KG1 (cell line): ENCODE measurements around the gene ATP5PO.
"Not testable (repeated sequence)": the region's sequence is repeated elsewhere in the genome, so short reads cannot be mapped to it uniquely, and the experiment has no call there.

Experiments used
- DNase-seq: peaks from one replicate; lab custom pipeline; 2025; lab: John Stamatoyannopoulos, UW

ATP5PO gene

DNA sequence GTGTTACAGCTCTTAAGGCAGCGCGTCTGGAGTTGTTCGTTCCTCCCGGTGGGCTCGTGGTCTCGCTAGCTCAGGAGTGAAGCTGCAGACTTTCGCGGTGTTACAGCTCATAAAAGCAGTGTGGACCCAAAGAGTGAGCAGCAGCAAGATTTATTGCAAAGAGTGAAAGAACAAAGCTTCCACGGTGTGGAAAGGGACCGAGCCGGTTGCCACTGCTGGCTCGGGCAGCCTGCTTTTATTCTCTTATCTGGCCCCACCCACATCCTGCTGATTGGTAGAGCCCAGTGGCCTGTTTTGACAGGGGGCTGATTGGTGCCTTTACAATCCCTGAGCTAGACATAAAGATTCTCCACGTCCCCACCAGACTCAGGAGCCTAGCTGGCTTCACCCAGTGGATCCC is 47.7 kb downstream of the ATP5PO start:
- DNase-seq: not testable (repeated sequence)

DNA sequence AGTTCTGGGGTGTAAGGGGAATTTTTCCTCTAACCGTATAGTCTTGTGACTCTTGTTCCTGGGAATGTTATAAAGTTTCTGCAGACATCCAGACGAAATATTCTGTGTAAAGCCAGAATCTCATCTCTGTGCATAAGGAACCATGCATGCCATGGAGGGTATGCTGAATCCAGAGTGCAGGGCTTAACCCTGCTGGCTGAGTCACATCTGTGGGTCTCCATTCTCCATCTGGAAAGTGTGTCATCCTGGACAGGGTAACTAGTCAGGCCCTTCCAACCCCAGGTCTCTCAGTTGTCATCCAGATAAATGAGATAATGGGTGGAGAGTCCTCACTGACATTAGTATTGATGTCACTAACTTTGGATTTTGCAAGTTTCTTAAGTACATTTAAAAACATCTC is 48.8 kb downstream of the ATP5PO start:
- no peak for DNase-seq

DNA sequence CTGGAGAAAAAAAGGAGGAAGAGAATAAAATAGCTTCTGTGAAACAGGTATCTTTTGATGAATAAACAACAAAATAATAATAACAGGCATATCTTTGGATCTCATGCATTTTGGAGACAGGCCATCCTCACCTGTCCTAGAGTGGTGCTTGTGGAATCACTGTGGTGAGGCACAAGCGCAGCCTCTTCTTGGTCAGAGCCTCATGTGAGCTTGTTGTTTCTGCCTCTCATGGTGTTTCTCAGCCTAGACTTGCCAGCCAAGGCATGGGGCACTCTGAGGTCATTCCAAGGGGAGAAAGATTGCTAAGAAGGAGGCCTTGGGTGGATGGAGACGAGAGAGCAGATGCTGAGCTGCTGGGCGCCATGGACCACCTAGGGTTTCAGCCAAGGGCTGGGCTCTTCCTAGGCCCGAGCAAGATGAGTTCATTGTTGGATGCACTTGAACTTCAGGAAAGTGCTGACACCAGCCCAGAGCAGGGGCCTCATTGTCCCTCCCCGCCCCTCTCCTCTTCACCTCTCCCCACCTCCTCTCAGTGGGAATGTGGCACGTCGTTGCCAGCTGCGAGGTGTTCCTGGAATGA is 49.5 kb downstream of the ATP5PO start:
- DNase-seq: no peak

DNA sequence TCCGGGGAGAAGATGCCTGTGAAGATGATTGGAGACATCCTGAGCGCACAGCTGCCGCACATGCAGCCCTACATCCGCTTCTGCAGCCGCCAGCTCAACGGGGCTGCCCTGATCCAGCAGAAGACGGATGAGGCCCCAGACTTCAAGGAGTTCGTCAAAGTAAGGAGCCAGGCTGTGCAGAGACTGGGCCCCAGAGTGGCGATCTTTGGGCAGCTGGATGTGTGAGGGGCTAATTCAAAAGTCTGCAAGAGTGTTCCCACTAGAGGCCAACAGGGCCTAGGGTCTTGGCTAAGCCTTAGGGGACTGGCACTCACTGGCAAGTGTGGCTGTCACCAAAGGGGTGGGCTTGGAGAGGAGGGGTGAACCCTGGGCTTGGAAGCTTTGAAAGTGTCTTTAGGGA is 50.4 kb downstream of the ATP5PO start:
- DNase-seq: no peak

DNA sequence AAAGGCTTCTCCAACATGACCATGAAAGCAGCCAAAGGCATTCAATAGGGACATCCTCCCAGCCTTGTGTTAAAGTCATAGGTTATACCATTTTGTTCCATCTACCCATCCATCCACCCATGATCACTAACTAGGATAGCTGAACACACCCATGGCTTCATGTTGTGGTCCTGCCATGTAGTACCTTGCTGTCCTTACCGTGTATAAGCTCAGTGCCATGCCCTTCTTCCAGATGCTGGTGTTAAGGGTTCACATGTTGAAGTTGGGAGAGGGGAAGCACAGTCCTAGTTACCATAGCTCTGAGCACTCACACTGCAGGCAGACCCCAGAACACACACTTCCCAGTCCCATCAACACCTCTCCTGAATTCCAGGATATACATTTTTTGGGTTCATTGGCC is 51.5 kb downstream of the ATP5PO start:
- no peak for DNase-seq

DNA sequence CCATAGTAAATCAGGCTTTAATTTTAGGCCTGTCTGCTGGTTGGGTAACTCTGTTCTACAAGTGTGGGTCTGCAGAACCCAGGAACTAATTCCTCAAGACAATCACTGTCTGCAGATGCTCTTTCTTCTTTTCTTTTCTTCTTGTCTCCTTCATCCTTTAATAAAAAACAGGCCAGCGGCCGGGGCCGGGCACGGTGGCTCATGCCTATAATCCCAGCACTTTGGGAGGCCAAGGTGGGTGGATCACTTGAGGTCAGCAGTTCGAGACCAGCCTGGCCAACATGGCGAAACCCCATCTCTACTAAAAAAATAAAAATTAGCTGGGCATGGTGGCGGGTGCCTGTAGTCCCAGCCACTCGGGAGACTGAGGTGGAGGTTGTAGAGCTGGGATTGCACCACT is 52.4 kb downstream of the ATP5PO start:
- not testable (repeated sequence) for DNase-seq

DNA sequence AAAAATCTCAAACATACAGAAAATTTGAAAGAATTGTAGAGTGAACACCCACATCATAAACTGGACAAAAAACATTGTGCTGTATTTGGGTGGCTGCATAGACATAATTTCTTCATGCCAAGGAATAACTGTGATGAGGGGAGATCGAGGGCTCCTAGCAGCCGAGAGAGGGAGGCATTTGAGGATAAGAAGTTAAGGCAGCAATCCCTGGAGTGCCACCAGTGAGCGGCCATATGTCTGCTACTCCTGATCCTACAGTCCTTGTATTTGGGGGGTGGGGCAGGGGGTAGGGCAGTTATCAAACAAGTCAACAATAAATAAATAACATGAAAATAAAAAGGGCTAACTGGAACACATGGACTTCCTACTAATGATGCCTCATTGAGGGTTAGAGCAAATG is 54.5 kb downstream of the ATP5PO start:
- no peak for DNase-seq

DNA sequence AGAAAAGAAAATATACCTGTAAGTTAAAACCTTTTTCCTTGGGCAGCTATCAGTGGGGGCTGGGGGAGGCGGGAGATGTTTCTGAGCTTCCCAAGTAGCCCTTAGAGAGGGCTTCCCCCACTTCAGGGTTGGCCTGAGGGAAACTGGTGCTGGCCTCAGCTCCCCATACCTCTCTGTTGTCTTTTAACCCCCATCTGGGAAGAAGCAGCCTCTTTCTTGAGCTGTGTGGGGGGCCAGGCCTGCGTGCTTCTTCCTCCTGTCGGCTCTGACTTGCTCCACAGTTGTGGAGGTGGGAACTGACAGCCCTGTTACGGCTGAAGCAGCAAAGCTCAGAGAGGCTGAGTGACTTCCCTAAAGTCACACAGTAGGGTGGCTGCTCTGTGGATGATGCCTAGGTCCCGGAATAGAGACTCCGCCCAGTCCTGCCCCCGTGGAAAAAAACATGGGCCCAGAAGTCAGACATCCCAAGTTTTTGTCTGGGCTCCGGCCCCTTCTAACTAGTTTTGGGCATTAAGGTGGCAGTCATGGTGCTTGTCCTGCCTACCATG is 55.2 kb downstream of the ATP5PO start:
- DNase-seq: no peak

DNA sequence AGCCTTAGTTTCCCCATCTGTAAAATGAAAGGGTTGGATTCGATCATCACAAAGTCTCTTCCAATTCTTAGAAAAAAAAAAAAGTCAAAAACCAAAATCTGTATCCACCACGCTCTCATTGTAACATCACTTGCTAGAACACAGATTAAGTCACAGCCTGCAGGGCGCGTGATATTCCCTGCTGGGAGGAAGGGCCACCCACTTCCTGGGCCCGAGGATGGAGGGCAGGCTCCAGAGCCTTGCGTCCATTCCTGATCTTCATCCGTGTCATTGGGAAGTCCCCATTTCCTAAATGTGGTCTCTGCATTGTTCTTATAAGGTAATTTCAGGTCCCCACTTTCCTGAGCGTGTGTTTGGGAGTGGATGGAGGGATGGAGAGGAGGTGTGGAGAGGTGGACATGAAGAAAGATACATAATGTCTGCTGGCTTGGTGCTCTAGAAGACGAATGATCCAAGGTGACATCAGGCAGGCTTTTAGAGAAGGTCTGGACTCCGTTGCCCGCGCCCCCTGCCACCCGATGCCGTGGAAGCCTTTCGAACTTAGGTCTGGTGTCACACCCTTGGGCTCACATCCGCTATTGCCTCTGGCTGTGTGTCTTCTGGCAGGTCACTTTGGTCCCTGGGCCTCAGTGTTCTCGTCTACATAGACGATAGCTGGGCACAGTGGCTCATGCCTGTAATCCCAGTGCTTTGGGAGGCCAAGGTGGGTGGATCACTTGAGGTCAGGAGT is 56.1 kb downstream of the ATP5PO start:
- DNase-seq: no peak

DNA sequence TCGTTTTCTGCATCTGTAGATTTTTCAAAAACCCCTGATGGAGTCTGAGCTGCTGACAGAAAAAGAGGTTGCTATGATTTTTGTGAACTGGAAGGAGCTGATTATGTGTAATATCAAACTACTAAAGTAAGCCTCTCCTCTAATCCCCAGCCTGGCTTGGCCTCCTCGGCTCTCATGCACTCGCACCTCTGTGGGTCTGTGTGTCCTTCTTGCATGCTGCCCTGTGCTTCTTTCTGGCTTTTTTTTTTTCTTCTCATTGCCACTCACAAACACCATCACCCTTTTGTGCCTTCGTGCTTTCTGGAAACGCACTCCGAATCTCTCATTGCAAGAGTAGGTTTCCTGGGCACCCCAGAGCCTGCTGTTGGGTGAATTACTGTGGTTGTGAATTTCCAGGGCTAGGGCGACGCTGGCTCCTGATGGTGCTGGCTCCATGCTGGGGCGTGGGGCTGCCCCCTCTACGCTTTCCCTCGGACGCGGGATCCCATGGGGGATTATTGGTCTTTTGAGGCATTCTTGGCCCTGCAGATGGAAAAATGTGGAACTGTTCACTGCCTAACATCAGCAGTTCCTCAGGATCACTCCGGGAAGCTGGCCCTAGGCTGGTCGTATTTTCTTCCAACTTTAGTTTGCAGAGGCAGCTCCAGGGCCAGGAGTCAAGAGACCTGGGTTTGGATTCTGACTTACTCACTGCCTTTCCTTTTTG is 56.8 kb downstream of the ATP5PO start:
- no peak for DNase-seq

DNA sequence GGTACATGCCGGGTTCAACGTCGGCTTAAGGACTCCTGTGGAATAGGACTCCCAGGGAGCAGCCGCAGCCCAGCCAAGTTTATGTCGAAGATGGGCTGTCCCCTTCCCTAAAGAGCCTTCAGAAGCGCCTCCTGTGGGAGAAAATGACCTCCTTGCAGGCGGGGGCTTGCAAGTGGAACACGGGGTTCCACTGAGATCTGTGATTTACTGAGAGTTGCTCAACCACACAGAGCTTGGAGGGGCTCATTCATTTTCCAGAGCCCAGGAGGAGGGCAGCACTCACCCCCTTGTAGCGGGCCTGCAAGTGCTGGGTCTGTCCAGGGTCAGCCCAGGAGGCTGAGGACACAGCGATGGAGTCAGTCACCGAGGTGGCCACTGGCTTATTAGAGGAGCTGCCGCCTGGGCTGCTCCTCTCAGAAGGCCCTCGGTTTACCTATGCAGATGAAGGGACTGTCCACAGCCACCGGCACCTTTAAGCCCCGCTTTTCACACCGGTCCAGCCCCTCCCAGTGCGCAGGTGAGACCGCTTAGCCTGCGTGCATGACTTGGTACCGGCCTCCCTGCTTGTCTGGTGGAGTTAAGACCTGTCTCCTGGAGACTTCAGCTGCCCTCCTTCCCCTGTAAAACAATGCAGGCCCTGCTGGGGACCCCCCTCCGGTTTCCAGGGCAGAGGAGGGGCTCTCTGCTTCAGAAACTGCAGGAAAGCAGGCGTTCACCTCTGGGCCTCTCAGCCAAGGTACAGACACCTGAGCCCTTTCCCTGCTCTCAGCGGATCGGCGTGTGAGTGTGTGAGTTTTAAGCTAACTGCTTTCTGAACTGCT is 57.5 kb downstream of the ATP5PO start:
- DNase-seq: no peak

DNA sequence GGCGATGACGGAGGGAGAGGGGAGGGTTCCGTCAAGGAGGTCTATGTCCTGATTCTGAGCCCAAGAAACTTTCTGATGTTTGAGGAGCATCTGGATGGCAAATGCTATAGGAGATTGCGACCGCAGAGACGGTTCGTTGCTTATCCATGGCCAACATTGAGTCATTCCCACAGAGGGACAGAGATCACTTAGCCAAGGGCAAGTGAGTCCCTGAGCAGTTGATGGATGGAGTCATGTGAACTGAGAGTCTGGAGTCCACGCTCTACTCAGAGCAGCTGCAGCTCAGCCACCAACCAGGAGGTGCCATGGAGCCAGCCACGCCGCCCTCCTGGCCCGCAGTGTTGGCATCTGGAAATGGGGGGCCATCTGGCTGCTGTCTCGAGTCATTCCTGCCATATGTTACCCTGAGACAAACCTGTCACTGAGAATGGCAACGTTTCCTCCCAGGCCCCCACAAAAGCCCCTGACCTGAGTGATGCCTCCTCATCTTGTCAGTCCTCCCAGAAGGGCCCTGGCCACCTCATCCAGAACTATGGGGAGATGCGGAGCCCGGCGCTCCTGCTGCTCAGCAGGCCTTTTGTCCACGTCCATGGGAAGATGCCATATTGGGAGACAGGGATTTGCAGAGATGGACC is 58.6 kb downstream of the ATP5PO start:
- DNase-seq: no peak

DNA sequence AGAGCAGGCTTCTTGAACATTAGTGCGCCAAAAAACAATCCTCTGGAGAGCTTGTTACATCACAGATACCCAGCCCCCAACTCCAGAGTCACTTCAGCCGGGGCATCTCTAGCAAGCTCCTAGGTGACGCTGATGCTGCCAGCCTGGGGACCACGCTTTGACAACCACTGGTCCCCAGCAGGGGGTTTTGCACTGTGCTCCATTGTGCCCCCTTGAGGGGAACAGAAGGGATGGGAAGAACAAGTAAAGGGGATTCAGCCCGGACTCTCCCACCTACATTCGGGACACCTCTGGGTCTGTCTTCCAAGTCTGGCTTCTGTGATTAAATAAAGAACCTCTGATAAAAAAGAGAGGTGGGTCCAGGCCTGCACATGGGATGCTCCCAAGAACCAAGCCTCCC is 60.4 kb downstream of the ATP5PO start:
- no peak for DNase-seq

DNA sequence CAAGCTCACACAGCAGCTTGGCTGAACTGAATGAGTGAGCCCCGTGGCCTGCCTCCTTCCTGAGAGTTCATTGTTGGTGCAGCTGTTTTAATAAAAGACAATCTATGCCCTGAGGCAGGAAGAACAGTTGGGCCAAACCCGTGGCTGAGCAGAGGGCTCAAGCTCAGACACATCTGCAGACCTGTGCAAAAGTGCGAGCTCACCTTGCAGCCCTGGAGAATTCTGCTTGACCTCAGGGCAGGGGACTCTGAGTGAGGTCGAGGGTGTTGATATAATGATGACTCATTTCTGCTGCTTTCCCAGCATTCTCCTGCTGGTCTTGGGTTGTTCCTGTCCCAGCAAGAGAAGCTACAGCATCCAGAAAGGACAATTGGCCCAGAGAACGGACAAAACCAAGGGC is 61.0 kb downstream of the ATP5PO start:
- DNase-seq: no peak
